KMS-11 (cell line): Measurements from ENCODE around the gene ZNF680.

ENCODE experiments used
- H2AFZ ChIP-seq: fragments of 200-600 bp; sonication (generic); 2 replicates; pipeline ENCODE4 v1.6.1; 2016; ENCODE audit warnings: antibody characterized with exemption, mixed run types, low read depth
- H3K27ac ChIP-seq: fragments of 200-600 bp; sonication (generic); 2 replicates; pipeline ENCODE4 v1.6.1; 2016; ENCODE audit warnings: mild to moderate bottlenecking, mixed run types
- H3K27me3 ChIP-seq: fragments of 200-600 bp; sonication (generic); 2 replicates; pipeline ENCODE4 v1.6.1; 2017; ENCODE audit warnings: mild to moderate bottlenecking, low read depth, mixed run types, moderate library complexity; ENCODE audit not compliant: insufficient read depth
- H3K36me3 ChIP-seq: fragments of 200-600 bp; sonication (generic); 2 replicates; pipeline ENCODE4 v1.6.1; 2017; ENCODE audit warnings: mild to moderate bottlenecking, mixed run types; ENCODE audit not compliant: insufficient read depth
- H3K4me1 ChIP-seq: fragments of 200-600 bp; sonication (generic); 2 replicates; pipeline ENCODE4 v1.6.1; 2016; ENCODE audit warnings: mild to moderate bottlenecking, low read depth, mixed run types; ENCODE audit not compliant: poor library complexity, severe bottlenecking
- H3K4me2 ChIP-seq: fragments of 200-600 bp; sonication (generic); 2 replicates; pipeline ENCODE4 v1.7.0; 2016; ENCODE audit warnings: mild to moderate bottlenecking, mixed run types
- H3K4me3 ChIP-seq: fragments of 200-600 bp; sonication (generic); IDR thresholded peaks from 2 replicates; pipeline ENCODE4 v1.6.1; 2017; ENCODE audit warnings: low read depth, low read length, mixed read lengths; ENCODE audit not compliant: insufficient read depth
- H3K79me2 ChIP-seq: fragments of 200-600 bp; sonication (generic); 2 replicates; pipeline ENCODE4 v1.6.1; 2016; ENCODE audit warnings: low read depth, mixed run types; ENCODE audit not compliant: insufficient read depth
- H3K9ac ChIP-seq: fragments of 200-600 bp; sonication (generic); 2 replicates; pipeline ENCODE4 v1.6.1; 2016; ENCODE audit warnings: mild to moderate bottlenecking, mixed run types
- H4K20me1 ChIP-seq: fragments of 200-600 bp; sonication (generic); 2 replicates; pipeline ENCODE4 v1.6.1; 2016; ENCODE audit warnings: mild to moderate bottlenecking, mixed run types; ENCODE audit not compliant: insufficient read depth
- CTCF ChIP-seq: fragments of 200-600 bp; sonication (generic); conservative IDR thresholded peaks from 2 replicates; pipeline ENCODE4 v1.6.1; 2017; ENCODE audit warnings: low read depth, mild to moderate bottlenecking, antibody characterized with exemption, low read length, moderate library complexity, mixed read lengths

ZNF680 gene

GRCh38 chr7:64504581-64505120 is 58.2 kb downstream of the ZNF680 start:
- H3K9ac ChIP-seq: no peak overlapping the region
- no peak overlapping the region for H3K27ac ChIP-seq
- no peak overlapping the region for H2AFZ ChIP-seq
- H3K36me3 ChIP-seq: no peaks in the 10 kb centered on the region
- H3K4me2 ChIP-seq: no peak overlapping the region
- no peaks in the 10 kb centered on the region for H3K27me3 ChIP-seq
- no peak overlapping the region for H3K4me3 ChIP-seq
- no peak for TF ChIP-seq CTCF
- no peaks in the 10 kb centered on the region for H3K4me1 ChIP-seq
- H3K79me2 ChIP-seq: no peaks in the 10 kb centered on the region
- no peaks in the 10 kb centered on the region for H4K20me1 ChIP-seq

GRCh38 chr7:64498270-64498669 is 64.6 kb downstream of the ZNF680 start:
- H3K4me1 ChIP-seq: no peaks in the 10 kb centered on the region
- TF ChIP-seq CTCF: no peak

GRCh38 chr7:64494912-64495461 is 67.9 kb downstream of the ZNF680 start:
- Histone ChIP-seq H3K79me2 (no peaks in the 10 kb centered on the region), H3K4me1 (no peaks in the 10 kb centered on the region), H3K27me3 (no peaks in the 10 kb centered on the region), H2AFZ (no peak overlapping the region), H3K36me3 (no peaks in the 10 kb centered on the region), H3K27ac (no peak overlapping the region), H3K9ac (no peak overlapping the region), H3K4me3 (no peak overlapping the region), H4K20me1 (no peaks in the 10 kb centered on the region), H3K4me2 (no peak overlapping the region)
- TF ChIP-seq CTCF: no peak

More at GRCh38 chr7:64498270-64498669, 64.6 kb downstream of the ZNF680 start:
- Histone ChIP-seq H3K4me2 (no peak overlapping the region), H3K36me3 (no peaks in the 10 kb centered on the region), H3K79me2 (no peaks in the 10 kb centered on the region), H3K27ac (no peak overlapping the region), H4K20me1 (no peaks in the 10 kb centered on the region), H2AFZ (no peak overlapping the region), H3K4me3 (no peak overlapping the region), H3K27me3 (no peaks in the 10 kb centered on the region), H3K9ac (no peak overlapping the region)

- no peak overlapping the region for H3K9ac ChIP-seq
- H3K36me3 ChIP-seq: no peaks in the 10 kb centered on the region
- no peaks in the 10 kb centered on the region for H3K27me3 ChIP-seq
- H3K4me2 ChIP-seq: no peak overlapping the region
- no peaks in the 10 kb centered on the region for H3K4me1 ChIP-seq
- no peaks in the 10 kb centered on the region for H4K20me1 ChIP-seq
- H3K4me3 ChIP-seq: no peak overlapping the region
- H3K79me2 ChIP-seq: no peaks in the 10 kb centered on the region
- TF ChIP-seq CTCF: no peak
- no peak overlapping the region for H2AFZ ChIP-seq
- no peak overlapping the region for H3K27ac ChIP-seq
These were observed 77.2 kb downstream of the ZNF680 start for GRCh38 chr7:64485623-64486022.
